Fibroblast of skin of right quadriceps (primary cell): ENCODE data around the gene IFI44L.
A peak's percentile ranks its signal among the peaks of the same experiment; 100 is the strongest.

Source experiments
- DNase-seq: peaks from one replicate; pipeline ENCODE4 v3.0.0-alpha.2; 2013

IFI44L gene

GRCh38 chr1:78645723-78646122 lies 25.5 kb downstream of the IFI44L start:
- DNase-seq: no peak

- DNase-seq: no peak
Measured at GRCh38 chr1:78647238-78647637, 27.0 kb downstream of the IFI44L start.

GRCh38 chr1:78649628-78650027 lies 29.4 kb downstream of the IFI44L start, which contains the start of gene IFI44:
TSS of gene IFI44 (plus strand) at chr1:78649831. CDS start at chr1:78650196, 365 bp downstream.
- peak; percentile 84 for DNase-seq

GRCh38 chr1:78650114-78650660 lies 29.9 kb downstream of the IFI44L start:
- peak; percentile 22 for DNase-seq

GRCh38 chr1:78651241-78651640 lies 31.0 kb downstream of the IFI44L start:
- DNase-seq: peak; percentile 81

- DNase-seq: no peak
Measured at GRCh38 chr1:78652019-78652560, 31.8 kb downstream of the IFI44L start.

GRCh38 chr1:78658901-78659300 lies 38.7 kb downstream of the IFI44L start:
- DNase-seq: no peak

GRCh38 chr1:78663923-78664322 lies 43.7 kb downstream of the IFI44L start:
- DNase-seq: no peak

GRCh38 chr1:78664763-78665162 lies 44.5 kb downstream of the IFI44L start:
- peak; percentile 11 for DNase-seq

GRCh38 chr1:78665809-78666208 lies 45.6 kb downstream of the IFI44L start:
- DNase-seq: no peak

GRCh38 chr1:78667939-78668338 lies 47.7 kb downstream of the IFI44L start:
- no peak for DNase-seq

GRCh38 chr1:78668427-78668826 lies 48.2 kb downstream of the IFI44L start:
- no peak for DNase-seq

GRCh38 chr1:78672428-78672827 lies 52.2 kb downstream of the IFI44L start:
- DNase-seq: no peak

- DNase-seq: no peak
Measured at GRCh38 chr1:78673120-78673519, 52.9 kb downstream of the IFI44L start.

- peak; percentile 67 for DNase-seq
Measured at GRCh38 chr1:78676347-78676982, 56.2 kb downstream of the IFI44L start.

GRCh38 chr1:78676993-78677392 lies 56.7 kb downstream of the IFI44L start:
- no peak for DNase-seq

GRCh38 chr1:78677788-78678187 lies 57.5 kb downstream of the IFI44L start:
- DNase-seq: no peak

- no peak for DNase-seq
Measured at GRCh38 chr1:78678324-78678723, 58.1 kb downstream of the IFI44L start.

GRCh38 chr1:78681265-78681664 lies 61.0 kb downstream of the IFI44L start:
- no peak for DNase-seq

GRCh38 chr1:78682496-78682895 lies 62.2 kb downstream of the IFI44L start:
- DNase-seq: no peak

- DNase-seq: no peak
Measured at GRCh38 chr1:78683079-78683478, 62.8 kb downstream of the IFI44L start.

- DNase-seq: no peak
Measured at GRCh38 chr1:78687315-78687714, 67.1 kb downstream of the IFI44L start.

- DNase-seq: peak; percentile 51
Measured at GRCh38 chr1:78687914-78688313, 67.7 kb downstream of the IFI44L start.

- DNase-seq: peak; percentile 68
Measured at GRCh38 chr1:78688697-78689096, 68.4 kb downstream of the IFI44L start.

- no peak for DNase-seq
Measured at GRCh38 chr1:78690516-78690915, 70.3 kb downstream of the IFI44L start.
